Peyer's patch (tissue), 4 donors: ENCODE results near the gene LCN1.

ENCODE experiments used
- CTCF ChIP-seq, 6 experiments: fragments of 450-650 bp in 4 of 6; fragments of 200-600 bp in 2 of 6; sonication (generic) in 1 of 6; IDR thresholded peaks; one replicate each; pipeline ENCODE4 v1.5.1; 2017 to 2019; ENCODE audit warnings: antibody characterized with exemption in 6 of 6, mild to moderate bottlenecking in 3 of 6, moderate library complexity in 1 of 6
- POLR2A ChIP-seq, 2 donors: fragments of 450-650 bp; IDR thresholded peaks; one replicate each; pipeline ENCODE4 v1.5.1; 2017; ENCODE audit warnings: antibody characterized with exemption in 2 of 2, mild to moderate bottlenecking in 2 of 2, moderate library complexity in 2 of 2

GRCh38 chr9:135515083-135515951 lies 5.9 kb upstream of the LCN1 start:
- TF ChIP-seq POLR2A (IDR thresholded peaks at IDR 0.05) = no peak
- no peak for TF ChIP-seq CTCF (IDR thresholded peaks at IDR 0.05)
